Upper lobe of left lung (tissue), 4 donors: ENCODE data around the gene TMPRSS13.

ENCODE experiments used
- POLR2A ChIP-seq, 4 donors: fragments of 450-650 bp; IDR thresholded peaks; one replicate each; pipeline ENCODE4 v1.5.1; 2016 to 2017; ENCODE audit warnings: antibody characterized with exemption in 4 of 4, mild to moderate bottlenecking in 2 of 4
- POLR2AphosphoS5 ChIP-seq, 2 donors: sonication (generic); formaldehyde crosslinking; IDR thresholded peaks; one replicate each; pipeline ENCODE4 v1.5.1; 2017; ENCODE audit warnings: antibody characterized with exemption in 2 of 2
- TF ChIP-seq, protein P1 (sequence below), 6 experiments: fragments of 450-650 bp in 4 of 6; fragments of 200-600 bp in 2 of 6; sonication (generic) in 2 of 6; IDR thresholded peaks; one replicate each; pipeline ENCODE4 v1.5.1; 2016 to 2019; ENCODE audit warnings: antibody characterized with exemption in 6 of 6

DNA sequence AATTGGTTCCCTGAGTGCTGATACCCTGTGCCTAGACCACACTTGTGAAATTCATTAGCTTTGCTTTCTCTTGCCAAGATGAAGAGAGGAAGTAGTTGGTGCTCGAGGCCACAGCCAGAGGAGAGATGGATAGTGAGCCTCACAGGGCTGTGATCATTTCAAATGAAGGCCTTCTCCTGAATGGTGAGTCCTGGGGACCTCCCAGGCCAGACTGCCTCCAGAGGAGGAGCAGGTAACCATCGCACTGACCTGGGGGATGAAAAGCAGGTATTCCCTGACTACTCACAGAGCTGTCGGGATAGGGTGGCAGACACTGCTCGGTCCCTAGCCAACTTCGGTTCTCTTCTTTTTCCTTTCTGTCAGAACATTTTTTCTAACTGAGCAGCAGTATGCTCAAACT is 48.0 kb downstream of the TMPRSS13 start:
- TF ChIP-seq, protein P1, sequence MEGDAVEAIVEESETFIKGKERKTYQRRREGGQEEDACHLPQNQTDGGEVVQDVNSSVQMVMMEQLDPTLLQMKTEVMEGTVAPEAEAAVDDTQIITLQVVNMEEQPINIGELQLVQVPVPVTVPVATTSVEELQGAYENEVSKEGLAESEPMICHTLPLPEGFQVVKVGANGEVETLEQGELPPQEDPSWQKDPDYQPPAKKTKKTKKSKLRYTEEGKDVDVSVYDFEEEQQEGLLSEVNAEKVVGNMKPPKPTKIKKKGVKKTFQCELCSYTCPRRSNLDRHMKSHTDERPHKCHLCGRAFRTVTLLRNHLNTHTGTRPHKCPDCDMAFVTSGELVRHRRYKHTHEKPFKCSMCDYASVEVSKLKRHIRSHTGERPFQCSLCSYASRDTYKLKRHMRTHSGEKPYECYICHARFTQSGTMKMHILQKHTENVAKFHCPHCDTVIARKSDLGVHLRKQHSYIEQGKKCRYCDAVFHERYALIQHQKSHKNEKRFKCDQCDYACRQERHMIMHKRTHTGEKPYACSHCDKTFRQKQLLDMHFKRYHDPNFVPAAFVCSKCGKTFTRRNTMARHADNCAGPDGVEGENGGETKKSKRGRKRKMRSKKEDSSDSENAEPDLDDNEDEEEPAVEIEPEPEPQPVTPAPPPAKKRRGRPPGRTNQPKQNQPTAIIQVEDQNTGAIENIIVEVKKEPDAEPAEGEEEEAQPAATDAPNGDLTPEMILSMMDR (IDR thresholded peaks at IDR 0.05), result no peak
- TF ChIP-seq POLR2AphosphoS5 (IDR thresholded peaks at IDR 0.05), result no peak
- no peak for TF ChIP-seq POLR2A (IDR thresholded peaks at IDR 0.05)
